Stimulated activated CD8-positive, alpha-beta memory T cell treated with anti-CD3 and anti-CD28 coated beads, Interleukin-7, amount 100 ng/mL, for 4 hours (primary cell): ENCODE measurements around the gene RABL2B.

Experiments used
- DNase-seq, 2 donors: peaks; one replicate each; pipeline ENCODE4 v3.0.0-alpha.2; 2020; ENCODE audit warnings: low read depth in 2 of 2

RABL2B gene

GRCh38 chr22:50722716-50723428 lies 60.6 kb downstream of the RABL2B start:
- no peak for DNase-seq

GRCh38 chr22:50722048-50722701 lies 61.3 kb downstream of the RABL2B start:
- no peak for DNase-seq

- no peak for DNase-seq
Observed at GRCh38 chr22:50721257-50721844, 62.1 kb downstream of the RABL2B start.

- no peak for DNase-seq
Observed at GRCh38 chr22:50720301-50721256, 62.9 kb downstream of the RABL2B start.

- DNase-seq: no peak
Observed at GRCh38 chr22:50719814-50720300, 63.6 kb downstream of the RABL2B start.

GRCh38 chr22:50718352-50718709 lies 65.1 kb downstream of the RABL2B start:
- DNase-seq: no peak

- DNase-seq: no peak
Observed at GRCh38 chr22:50717709-50718351, 65.6 kb downstream of the RABL2B start.
